Left renal cortex interstitium (tissue), 4 donors: Measurements from ENCODE around the gene CAMTA2. TPM values are rescaled to one million over a fixed set of nuclear protein-coding genes. Genes with fewer than 3 reads are reported as not detected.

Source experiments
- DNase-seq, 4 donors: peaks; one replicate each; pipeline ENCODE4 v3.0.0-alpha.2; 2013; ENCODE audit warnings: low read depth in 4 of 4, low spot score in 2 of 4, missing footprints in 1 of 4
- polyA plus RNA-seq, 4 donors: library from polyadenylated mRNA; unstranded; fragments of 120-200 nt; gene quantifications; one replicate each; pipeline ENCODE4 v1.2.1, GENCODE V29; 2013; ENCODE audit not compliant: insufficient read length in 4 of 4

Gene CAMTA2
- polyA plus RNA-seq, 4 donors: 22.7 to 38.4 (median 27.9) TPM

GRCh38 chr17:4969047-4969550 lies 18.4 kb downstream of the CAMTA2 start:
- no peak for DNase-seq

GRCh38 chr17:4968486-4969046 lies 18.9 kb downstream of the CAMTA2 start:
- peak in 1 of 4 donors; percentile 27 for DNase-seq

- DNase-seq: peak; percentile 93 to 99 (median 99)
These were observed 19.7 kb downstream of the CAMTA2 start, which contains the start of gene SPAG7 for GRCh38 chr17:4967539-4968485. Gene SPAG7, minus strand, starts transcription at chr17:4967817. Its CDS starts 13 bp downstream, at chr17:4967804.

GRCh38 chr17:4966844-4967538 lies 20.5 kb downstream of the CAMTA2 start:
- peak; percentile 98 to 100 (median 99) for DNase-seq

- DNase-seq: no peak
These were observed 22.0 kb downstream of the CAMTA2 start for GRCh38 chr17:4965311-4965986.

- no peak for DNase-seq
These were observed 27.1 kb downstream of the CAMTA2 start for GRCh38 chr17:4960279-4960922.

- DNase-seq: no peak
These were observed 28.1 kb downstream of the CAMTA2 start for GRCh38 chr17:4959261-4959965.

GRCh38 chr17:4958102-4958501 lies 29.4 kb downstream of the CAMTA2 start:
- no peak for DNase-seq

GRCh38 chr17:4956493-4957061 lies 30.9 kb downstream of the CAMTA2 start:
- DNase-seq: no peak

GRCh38 chr17:4955091-4955490 lies 32.4 kb downstream of the CAMTA2 start:
- DNase-seq: no peak

- no peak for DNase-seq
These were observed 34.0 kb downstream of the CAMTA2 start for GRCh38 chr17:4953451-4953961.

- DNase-seq: no peak
These were observed 36.0 kb downstream of the CAMTA2 start for GRCh38 chr17:4951486-4951885.

- DNase-seq: no peak
These were observed 36.7 kb downstream of the CAMTA2 start, which contains the start of gene ENO3 for GRCh38 chr17:4950746-4951204. Gene ENO3, plus strand, starts transcription at chr17:4951119. Its CDS starts 711 bp downstream, at chr17:4951830.

- DNase-seq: no peak
These were observed 37.3 kb downstream of the CAMTA2 start for GRCh38 chr17:4950075-4950745.

GRCh38 chr17:4949321-4950074 lies 38.0 kb downstream of the CAMTA2 start:
- peak in 1 of 4 donors; percentile 40 for DNase-seq

GRCh38 chr17:4948931-4949320 lies 38.5 kb downstream of the CAMTA2 start:
- DNase-seq: peak in 1 of 4 donors; percentile 77
